NCI-H82 treated with DMSO at 0.1 percent for 48 hours (cell line): ENCODE results near the gene MS4A18.
"Not testable (repeated sequence)": the region's sequence is repeated elsewhere in the genome, so short reads cannot be mapped to it uniquely, and the experiment has no call there.

Experiments used
- DNase-seq: peaks from one replicate; lab custom pipeline; 2025; ENCODE audit not compliant: unreplicated experiment; lab: John Stamatoyannopoulos, UW

The MS4A18 gene

DNA sequence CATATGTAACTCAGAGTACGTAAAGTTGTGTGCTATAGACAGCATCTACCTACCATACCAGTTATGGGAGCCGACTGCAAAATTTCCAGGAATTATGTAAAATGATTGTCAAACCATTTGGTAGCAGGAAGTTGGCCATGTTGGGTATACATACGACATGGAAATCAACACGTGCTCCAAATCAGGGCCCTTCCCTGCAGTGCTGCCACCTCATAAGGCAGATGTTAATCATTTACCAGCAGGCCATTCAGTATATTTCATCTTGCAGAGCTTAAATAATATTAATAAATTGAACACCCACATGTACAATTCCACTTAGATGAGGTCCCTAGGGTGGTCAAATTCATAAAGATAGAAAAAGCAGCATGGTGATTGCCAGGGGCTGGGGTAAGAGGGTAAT, 9.8 kb downstream of the MS4A18 start:
- no peak for DNase-seq

DNA sequence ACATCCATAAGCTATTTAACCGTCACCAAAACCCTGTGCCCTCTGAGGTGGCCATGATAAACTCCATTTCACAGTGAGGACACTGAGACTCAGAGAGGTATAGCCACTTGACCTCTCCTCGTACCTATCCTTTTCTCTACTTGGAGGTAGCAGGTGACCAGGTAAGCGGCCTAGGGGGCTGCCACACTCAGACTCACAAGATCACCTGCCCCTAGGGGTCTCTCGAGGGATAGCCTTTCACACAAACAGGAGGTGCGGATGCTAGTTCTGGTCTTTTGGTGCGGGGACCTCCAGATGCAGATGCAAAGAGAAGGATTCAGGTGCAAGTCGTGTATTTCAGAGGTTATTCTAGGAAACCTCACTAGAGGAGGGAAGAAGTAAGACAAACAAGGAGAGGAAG, 14.6 kb downstream of the MS4A18 start:
- DNase-seq: no peak

GRCh38 chr11:60740573-60740972, 16.1 kb downstream of the MS4A18 start:
- DNase-seq: no peak

- no peak for DNase-seq
These were observed 16.9 kb downstream of the MS4A18 start for GRCh38 chr11:60741421-60741820.

DNA sequence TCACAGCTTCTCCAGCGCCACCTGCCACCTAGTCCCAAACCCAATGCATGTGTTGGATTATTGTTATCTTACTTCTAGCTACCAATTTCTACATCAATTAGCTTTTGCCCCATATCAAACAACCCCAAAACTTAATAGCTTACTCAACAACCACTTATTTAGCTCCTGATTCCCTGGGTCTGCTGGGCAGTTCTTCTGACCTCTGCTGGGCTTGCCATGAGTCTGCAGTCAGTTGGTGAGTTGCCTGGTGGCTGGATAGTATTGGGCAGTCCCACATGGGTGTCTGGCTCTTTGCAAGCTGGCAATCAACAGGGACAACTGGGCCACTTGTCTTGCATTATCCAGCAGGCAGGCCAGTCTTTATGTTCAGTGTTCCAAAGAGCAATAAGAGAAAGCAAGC, 18.5 kb downstream of the MS4A18 start:
- DNase-seq: no peak

GRCh38 chr11:60744114-60744513, 19.6 kb downstream of the MS4A18 start:
- no peak for DNase-seq

DNA sequence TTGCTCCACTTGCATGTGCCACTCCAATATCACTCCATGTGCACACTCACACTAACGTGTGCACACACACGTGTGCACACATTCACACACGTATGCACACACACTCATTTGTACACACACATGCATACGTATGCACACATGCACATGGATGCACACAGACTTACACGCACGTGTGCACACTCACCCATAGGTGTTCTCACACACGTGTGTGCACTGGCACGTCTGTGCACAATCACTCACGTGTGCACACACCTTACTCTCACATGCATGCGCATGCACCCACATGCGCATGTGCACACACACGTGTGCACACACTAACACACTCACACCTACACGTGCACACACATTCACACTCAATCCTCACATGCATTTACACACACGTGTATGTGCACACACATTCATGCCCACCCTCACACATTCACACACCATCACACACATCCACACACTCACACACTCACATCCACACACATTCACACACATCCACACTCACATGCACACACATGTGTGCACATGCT, 22.9 kb downstream of the MS4A18 start:
- DNase-seq: no peak

- DNase-seq: no peak
These were observed 23.7 kb downstream of the MS4A18 start for GRCh38 chr11:60748225-60748624.

- DNase-seq: no peak
These were observed 24.3 kb downstream of the MS4A18 start for GRCh38 chr11:60748821-60749220.

GRCh38 chr11:60750911-60751310, 26.4 kb downstream of the MS4A18 start:
- no peak for DNase-seq

DNA sequence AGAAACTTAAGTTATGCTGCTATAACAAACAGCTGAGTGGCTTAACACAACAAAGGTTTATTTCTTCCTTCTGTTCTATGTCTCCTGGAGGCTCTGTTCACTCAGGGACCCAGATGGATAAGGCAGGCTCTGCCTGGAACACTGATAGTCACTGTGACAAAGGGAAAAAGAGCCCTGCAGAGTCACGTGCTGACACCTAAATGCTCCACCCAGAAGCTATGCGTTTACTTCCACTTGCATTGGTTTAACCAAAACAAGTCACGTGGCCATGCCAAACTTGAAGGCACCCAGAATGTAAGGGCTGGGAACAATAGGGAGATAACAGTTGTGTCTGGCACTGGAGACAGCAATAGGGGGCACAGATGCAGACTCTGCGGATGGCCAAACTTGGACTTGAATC, 28.8 kb downstream of the MS4A18 start:
- no peak for DNase-seq

DNA sequence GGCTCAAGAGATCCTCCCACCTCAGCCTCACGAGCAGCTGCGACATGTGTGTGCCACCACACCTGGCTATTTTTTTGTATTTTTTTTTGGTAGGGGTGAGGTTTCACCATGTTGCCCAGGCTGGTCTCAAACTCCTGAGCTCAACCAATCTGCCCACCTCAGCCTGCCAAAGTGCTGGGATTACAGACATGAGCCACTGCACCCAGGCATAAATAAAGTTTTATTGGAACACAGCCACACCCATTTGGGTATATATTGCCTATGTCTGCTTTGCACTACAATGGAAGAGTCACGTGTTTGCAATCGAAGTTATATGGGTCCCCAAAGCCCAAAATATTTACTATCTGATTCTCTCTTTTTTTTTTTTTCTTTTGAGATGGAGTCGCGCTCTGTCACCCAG, 30.4 kb downstream of the MS4A18 start:
- no peak for DNase-seq

DNA sequence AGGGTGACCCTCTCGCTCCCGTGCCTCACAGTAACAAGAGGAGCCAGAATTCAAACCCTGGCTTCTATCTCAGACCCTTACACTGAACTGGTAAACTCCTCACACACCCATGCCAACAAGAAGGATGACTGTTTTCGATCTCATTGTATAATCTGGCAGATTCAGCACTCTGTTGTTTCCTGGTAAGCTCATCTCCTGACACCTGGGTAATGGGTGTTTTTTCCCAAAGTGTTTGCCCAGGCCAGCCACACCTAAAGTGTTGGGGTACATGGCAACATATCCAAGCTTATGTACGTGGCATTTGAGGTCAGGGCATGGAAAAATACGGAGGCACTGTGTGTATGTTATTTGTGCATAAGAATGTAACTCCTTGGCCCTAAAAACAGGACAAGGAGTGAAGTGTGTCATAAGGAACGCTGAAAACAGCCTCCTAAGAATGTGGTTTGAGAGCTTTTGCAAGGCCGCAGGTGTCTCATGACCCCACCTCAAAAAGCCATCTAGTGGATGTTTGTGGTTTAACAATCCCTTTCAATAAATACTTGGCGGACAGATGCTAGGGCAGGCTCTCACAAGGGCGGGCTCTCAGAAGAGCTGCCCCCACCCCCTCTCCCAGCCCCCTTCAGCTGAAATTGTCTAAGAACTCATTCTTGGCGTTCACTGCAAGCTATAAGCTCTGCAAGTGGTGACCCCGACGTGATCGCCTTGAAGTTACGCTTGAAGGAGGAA, 31.9 kb downstream of the MS4A18 start, which contains the start of gene MS4A15:
Gene MS4A15, plus strand, starts transcription at position 561 of the 726 bp plus-strand sequence. CDS start 6,867 bp downstream, outside the sequence.
- DNase-seq: peak; percentile 2

GRCh38 chr11:60757231-60757800, 32.8 kb downstream of the MS4A18 start:
- no peak for DNase-seq

- DNase-seq: not testable (repeated sequence)
These were observed 34.2 kb downstream of the MS4A18 start for GRCh38 chr11:60758671-60759070.

GRCh38 chr11:60759438-60760225, 35.1 kb downstream of the MS4A18 start:
- DNase-seq: not testable (repeated sequence)

- no peak for DNase-seq
These were observed 37.1 kb downstream of the MS4A18 start for GRCh38 chr11:60761436-60762190.

GRCh38 chr11:60762851-60763691, 38.6 kb downstream of the MS4A18 start:
- peak; percentile 0 for DNase-seq

GRCh38 chr11:60763692-60764369, 39.3 kb downstream of the MS4A18 start:
- no peak for DNase-seq

GRCh38 chr11:60764879-60765278, 40.4 kb downstream of the MS4A18 start:
- no peak for DNase-seq
